Esophagus muscularis mucosa (tissue), 3 donors: ENCODE results near the gene CCDC6.

Experiments used
- CTCF ChIP-seq, 3 experiments: fragments of 200-600 bp in 2 of 3; fragments of 450-650 bp in 1 of 3; sonication (generic) in 2 of 3; IDR thresholded peaks; one replicate each; pipeline ENCODE4 v1.5.1; 2017 to 2019; ENCODE audit warnings: antibody characterized with exemption in 3 of 3, mild to moderate bottlenecking in 2 of 3, moderate library complexity in 1 of 3
- POLR2A ChIP-seq: fragments of 450-650 bp; IDR thresholded peaks from one replicate; pipeline ENCODE4 v1.6.1; 2017; ENCODE audit warnings: antibody characterized with exemption, moderate library complexity, mild to moderate bottlenecking, low read depth
- POLR2AphosphoS5 ChIP-seq, 2 donors: sonication (generic); formaldehyde crosslinking; IDR thresholded peaks; one replicate each; pipeline ENCODE4 v1.6.1; 2017; ENCODE audit warnings: antibody characterized with exemption in 2 of 2

- TF ChIP-seq CTCF (IDR thresholded peaks at IDR 0.05) (no peak), POLR2AphosphoS5 (IDR thresholded peaks at IDR 0.05) (no peak), POLR2A (no peak)
Observed at GRCh38 chr10:59832506-59832905, 73.8 kb downstream of the CCDC6 start.
